Epidermal melanocyte (primary cell): ENCODE measurements around the gene KAZN.
A peak's percentile ranks its signal among the peaks of the same experiment; 100 is the strongest.

Experiments
- DNase-seq: peaks from one replicate; pipeline ENCODE4 v3.0.0; 2011; ENCODE audit warnings: low spot score; ENCODE audit not compliant: insufficient read length

Gene KAZN

DNA sequence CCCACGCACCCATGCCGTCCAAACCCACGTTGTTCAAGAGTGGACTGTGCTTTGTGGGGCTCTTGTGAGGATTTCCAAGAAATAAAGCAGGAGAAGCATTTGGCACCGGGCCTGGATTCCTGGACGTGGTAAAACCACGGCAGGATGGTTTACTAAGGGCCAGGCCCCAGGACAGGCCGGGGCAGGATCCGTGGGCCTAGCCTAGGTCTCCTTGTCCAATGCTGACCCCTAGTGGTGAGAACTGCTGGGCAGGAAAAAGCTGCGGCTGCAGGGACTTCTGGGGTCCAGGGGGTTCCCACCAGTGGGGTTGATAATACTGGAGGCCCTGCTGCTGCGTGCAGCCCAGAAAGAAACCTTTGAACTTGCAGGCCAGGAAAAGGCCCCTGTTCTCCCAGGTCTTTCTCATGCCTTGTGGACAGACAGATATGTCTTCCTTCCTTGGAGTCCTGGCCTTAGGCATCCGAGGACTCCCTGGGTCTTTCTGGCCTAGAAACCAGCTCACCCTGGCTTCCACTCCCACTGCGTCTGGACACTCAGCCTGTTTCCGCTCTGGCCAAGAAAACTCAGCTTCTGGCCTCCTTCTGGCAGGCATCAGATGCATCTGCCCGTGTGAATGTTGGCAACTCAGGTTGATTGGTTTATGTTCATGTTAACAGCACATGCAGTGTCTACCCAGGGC lies 448.1 kb downstream of the KAZN start:
- peak; percentile 95 for DNase-seq

DNA sequence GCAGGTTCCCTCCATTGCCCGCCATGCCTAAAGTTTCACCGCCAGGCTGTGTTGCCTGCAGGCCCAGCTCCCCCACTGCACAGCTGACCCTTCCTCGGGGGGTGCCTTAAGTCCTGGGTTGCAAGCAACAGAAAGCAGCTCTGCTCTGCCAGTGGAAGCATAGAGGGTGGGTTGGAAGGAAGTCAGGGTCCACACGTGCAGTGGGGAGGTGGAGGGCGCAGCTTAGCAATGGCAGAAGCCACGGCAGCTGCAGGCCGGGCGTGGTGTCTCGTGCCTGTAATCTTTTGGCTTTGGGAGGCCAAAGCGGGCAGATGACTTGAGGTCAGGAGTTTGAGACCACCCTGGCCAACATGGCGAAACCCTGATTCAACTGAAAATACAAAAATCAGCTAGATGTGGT lies 448.8 kb downstream of the KAZN start:
- no peak for DNase-seq

DNA sequence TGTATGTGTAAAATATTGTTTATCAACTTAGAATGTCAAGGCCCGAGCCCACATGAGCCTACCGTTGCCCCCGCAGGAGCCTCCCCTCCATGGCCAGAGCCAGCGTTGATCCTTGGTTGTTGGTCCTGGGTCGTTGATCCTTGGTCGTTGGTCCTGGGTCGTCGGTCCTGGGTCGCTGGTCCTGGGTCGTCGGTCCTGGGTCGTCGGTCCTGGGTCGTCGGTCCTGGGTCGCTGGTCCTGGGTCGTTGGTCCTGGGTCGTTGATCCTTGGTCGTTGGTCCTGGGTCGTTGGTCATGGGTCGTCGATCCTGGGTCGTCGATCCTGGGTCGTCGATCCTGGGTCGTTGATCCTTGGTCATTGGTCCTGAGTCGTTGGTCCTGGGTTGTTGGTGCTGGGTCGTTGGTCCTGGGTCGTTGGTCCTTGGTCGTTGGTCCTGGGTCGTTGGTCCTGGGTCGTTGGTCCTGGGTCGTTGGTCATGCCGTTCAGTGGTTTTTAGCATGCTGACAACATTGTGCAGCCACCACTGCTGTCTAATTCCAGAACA lies 450.0 kb downstream of the KAZN start:
- DNase-seq: no peak

DNA sequence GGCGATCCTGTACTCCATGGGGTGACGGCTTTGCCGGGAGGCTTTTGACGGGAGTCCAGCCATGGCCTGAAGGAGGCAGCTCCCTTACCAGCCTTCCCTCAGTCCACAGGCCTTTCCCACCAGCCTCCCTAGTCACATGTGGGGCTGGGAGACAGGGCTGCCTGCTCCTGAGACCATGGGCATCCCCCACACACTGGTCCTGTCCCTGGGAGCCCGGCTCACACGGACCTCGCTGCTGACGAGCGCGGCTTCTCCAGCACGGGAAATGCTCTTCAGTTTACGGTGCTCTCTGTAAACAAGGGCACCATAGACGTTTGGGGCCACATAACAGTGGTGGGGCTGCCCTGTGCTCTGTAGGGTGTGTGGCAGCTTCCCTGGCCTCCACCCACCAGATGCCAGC lies 450.6 kb downstream of the KAZN start:
- DNase-seq: no peak

GRCh38 chr1:15051882-15052528 lies 453.5 kb downstream of the KAZN start:
- no peak for DNase-seq

DNA sequence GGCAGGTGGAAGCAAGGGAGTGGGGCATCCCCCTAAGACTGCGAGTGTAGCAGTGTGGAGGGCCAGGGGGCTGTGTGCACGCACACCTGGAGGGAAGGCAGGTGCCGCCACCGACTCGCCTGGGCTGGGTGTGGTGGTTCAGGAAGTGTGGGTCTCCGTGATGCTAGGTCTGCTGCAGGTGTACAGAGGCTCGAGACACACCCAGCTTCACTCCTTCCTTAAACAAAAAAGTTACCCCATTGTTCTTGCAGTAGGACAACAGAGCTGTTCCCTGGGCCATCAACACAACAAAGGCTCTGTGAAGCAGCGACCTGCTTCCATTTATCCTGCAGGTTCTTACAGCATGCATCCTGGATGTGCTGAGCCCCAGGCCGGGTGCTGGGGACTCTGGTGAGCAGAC lies 454.7 kb downstream of the KAZN start:
- DNase-seq: no peak

GRCh38 chr1:15055736-15056415 lies 457.4 kb downstream of the KAZN start:
- DNase-seq: no peak

- no peak for DNase-seq
Measured at GRCh38 chr1:15056515-15057285, 458.2 kb downstream of the KAZN start.

DNA sequence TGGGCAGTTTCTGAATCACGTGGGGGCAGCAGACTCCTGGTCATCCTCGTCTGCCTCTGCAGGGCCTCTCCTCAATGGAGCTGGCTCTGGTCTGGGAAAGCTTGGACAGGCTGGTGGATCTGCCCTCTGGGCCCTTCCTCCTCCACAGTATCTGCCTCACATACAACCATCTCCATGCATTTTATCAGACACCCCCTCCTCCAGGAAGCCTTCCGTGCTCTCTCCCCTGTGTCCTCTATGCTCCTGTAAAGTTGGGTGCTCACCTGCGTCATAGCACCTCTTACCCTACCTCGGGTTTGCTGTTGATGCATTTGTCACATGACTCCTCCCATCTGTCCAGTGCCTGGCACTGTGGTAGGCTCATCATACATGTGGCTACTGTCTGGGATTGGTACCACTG lies 459.3 kb downstream of the KAZN start:
- DNase-seq: no peak

GRCh38 chr1:15058261-15058660 lies 459.8 kb downstream of the KAZN start:
- DNase-seq: no peak

DNA sequence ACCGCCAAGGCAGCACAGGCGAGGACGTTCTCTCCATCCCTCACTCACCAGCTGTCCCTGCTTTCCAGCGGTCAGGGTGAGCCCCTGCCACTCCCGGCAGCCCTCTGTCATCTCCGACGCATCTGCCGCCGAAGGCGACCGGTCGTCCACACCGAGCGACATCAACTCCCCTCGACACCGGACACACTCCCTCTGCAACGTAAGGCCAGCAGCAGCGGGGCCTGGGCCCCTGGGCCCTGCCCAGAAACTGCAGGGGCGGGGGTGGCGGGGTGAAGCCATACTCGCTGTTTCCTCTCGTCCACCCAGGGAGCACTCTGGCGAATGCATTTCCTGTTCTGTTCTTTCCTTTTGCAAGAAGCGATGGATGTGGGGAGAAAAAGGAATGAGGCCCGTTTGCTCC lies 461.6 kb downstream of the KAZN start:
- DNase-seq: no peak

DNA sequence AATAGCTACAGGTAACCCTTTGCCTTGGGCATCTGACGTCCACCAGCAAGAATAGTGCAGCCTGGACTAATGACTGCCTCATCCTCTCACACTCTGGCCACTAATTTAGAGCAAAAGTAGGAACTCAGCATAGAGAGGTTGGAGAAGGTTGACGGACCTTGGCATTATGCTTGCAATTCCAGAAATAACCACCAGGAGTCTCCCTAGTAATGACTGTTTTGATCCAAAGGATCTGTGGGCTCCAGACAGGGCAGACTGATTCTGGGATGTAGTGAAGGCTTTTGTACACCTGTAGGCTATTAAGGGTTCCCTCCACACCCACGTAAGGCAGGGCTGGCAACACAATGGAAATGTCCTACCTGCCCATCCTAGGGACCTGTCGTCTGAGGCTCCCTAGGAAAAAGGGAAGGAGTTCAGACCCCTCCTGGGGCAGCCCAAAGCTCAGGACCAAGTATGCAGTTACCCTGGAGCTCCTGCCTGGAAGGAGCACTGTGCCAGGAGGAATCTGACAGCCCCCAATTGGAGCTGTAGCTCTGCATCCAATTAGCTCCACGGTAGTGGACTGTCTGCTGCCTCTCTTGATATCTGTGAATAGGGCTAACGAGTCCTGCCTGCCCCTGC lies 464.1 kb downstream of the KAZN start:
- no peak for DNase-seq

- no peak for DNase-seq
Measured at GRCh38 chr1:15063346-15063745, 464.9 kb downstream of the KAZN start.

DNA sequence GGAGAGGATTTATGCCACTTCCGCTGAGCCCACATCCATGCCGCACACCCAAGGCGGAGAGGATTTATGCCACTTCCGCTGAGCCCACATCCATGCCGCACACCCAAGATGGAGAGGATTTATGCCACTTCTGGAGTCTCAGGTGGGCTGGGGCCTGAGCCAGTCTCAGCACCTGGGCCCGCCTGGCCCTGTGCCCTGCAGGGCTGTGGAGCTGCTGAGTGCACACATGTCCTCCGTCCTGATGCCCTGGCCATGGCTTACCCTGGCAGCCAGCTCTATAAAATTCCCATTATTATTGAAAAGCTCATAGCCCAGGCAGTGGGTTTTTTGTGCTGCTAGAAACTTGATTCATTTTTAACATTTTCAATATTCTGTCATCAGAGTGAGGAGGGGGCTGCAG lies 465.3 kb downstream of the KAZN start:
- DNase-seq: no peak

DNA sequence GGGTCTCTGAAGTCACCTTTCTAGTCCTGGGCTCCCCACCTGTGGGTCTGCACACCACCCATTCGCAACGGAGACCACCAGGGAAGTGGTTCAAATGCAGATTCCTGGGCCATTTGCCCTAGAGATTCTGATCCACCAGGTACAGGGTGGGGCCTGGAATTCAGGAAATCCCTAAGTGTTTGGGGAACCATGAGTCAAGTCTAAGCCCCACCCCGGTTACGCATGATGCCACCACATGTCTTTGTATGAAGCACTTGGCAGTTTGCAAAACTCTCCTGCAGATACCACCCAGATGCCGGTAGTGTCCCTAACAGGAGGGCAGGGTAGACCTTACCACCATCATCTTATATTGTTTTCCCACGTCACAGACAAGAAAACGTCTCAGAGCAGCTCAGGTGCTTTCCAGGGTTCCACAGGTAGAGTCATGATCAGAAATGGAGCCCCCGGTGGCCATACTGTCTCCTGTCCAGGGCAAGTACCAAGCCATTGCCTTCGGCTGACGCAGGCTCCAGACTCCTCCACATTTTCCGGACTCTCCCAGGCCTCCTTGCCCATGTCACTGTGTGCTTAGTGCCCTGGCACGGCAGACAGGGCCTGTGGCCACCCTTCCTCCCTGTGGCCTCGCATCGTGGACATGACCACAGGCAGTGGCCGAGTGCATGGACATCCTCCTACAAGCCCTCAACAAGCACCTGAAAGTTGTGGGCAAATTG lies 465.9 kb downstream of the KAZN start:
- no peak for DNase-seq

GRCh38 chr1:15065291-15065690 lies 466.8 kb downstream of the KAZN start:
- DNase-seq: no peak

- no peak for DNase-seq
Measured at GRCh38 chr1:15065736-15066135, 467.3 kb downstream of the KAZN start.

DNA sequence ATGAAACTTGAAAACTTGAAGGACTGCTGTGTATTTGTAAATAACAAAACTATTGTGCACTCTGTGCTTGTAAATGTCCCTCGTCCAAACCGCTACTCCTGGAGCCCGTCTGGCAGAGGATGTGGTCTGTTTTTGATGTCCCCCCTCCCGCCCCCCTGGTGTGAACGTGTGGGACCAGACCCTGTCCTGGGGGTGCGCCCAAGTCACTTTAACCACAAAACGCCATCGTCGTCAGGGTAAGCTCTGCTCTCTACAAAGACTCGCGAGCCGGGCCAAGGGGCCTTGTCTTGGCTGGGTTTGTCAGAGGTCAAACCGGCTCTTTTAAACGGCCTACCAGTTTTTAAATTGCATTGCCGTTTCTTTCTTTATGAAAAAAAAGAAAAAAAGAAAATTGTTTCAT lies 467.7 kb downstream of the KAZN start:
- no peak for DNase-seq

- DNase-seq: no peak
Measured at GRCh38 chr1:15067148-15067547, 468.7 kb downstream of the KAZN start.

GRCh38 chr1:15068152-15068551 lies 469.7 kb downstream of the KAZN start:
- no peak for DNase-seq

- DNase-seq: no peak
Measured at GRCh38 chr1:15068997-15069396, 470.5 kb downstream of the KAZN start.
